NCI-H226 (cell line): ENCODE measurements around the gene FAM186B.

Experiments used
- DNase-seq: peaks from one replicate; pipeline ENCODE4 v3.0.0-alpha.2; 2015

The FAM186B gene

DNA sequence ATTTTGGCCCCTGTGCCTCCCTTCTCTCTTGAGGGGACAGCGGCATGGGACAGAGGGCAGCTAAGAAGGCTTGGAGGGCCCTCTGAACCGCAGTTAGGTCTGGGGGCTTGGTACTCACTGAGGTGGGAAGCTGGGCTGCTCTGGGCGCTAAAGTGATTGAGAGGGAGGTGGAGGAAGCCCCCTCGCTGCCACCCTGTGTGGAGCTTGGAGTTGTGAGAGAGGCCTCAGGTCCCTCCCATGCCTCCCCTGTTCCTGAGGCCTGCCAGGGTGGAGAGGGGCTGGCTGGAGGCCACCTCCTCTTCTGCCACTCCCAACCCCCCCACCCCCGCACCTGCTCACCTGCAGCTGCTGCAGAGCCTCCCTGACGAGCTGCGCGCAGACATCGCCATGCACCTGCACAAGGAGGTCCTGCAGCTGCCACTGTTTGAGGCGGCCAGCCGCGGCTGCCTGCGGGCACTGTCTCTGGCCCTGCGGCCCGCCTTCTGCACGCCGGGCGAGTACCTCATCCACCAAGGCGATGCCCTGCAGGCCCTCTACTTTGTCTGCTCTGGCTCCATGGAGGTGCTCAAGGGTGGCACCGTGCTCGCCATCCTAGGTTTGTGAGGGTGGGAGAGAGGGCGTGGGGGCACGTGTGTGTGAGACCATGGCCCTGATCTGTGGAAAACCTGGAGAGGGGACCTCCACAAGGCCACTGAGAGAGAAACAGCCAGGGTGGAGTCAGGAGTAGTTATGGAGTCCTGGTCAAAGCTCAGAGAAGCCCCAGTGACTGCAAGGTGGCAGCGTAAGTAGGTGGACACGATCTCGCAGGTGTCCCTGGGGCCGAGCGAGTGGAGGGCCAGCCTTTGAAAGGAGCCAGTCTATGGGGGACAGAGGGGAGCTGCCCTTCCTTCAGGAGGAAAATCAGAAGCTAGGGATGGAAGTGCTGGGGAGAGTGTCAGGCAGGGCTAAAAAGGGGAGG, 55.4 kb downstream of the FAM186B start:
- DNase-seq: no peak

DNA sequence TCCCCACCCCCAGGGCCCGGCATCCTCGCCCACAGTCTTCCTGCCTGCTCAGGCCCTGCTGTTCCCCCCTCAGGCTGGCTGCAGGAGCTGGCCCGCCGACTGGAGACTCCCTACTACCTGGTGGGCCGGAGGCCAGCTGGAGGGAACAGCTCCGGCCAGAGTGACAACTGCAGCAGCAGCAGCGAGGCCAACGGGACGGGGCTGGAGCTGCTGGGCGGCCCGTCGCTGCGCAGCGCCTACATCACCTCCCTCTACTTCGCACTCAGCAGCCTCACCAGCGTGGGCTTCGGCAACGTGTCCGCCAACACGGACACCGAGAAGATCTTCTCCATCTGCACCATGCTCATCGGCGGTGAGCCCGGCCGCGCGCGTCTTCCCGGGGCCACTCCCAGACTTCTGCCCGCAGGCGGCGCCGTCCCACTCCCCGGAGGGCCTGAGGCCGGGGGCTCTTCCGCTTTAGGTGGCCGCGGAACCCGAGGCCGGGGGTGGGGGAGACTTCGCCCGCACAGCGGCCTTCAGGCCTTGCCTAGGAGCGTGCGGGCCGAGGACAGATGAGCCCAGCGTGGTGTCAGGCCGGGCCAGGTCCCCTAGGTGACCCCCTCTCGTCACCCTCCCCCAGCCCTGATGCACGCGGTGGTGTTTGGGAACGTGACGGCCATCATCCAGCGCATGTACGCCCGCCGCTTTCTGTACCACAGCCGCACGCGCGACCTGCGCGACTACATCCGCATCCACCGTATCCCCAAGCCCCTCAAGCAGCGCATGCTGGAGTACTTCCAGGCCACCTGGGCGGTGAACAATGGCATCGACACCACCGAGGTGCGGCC, 56.4 kb downstream of the FAM186B start:
- no peak for DNase-seq

DNA sequence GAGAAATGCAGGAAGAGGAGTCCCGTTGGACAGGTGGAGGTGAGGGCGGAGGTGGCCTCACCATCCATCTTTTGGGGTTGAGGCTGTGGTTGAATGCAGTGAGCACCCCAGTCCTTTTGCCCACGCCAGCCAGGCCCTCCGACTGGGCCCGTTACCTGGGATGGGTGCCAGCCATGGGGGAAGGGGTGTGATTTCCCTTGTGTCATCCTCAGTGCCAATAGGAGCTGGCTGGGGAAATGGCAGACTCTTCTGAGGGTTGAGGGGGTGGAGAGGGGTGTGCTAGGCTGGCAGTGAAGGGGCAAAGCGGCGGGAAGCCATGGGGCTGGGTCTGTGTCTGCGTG, 57.0 kb downstream of the FAM186B start:
- no peak for DNase-seq

DNA sequence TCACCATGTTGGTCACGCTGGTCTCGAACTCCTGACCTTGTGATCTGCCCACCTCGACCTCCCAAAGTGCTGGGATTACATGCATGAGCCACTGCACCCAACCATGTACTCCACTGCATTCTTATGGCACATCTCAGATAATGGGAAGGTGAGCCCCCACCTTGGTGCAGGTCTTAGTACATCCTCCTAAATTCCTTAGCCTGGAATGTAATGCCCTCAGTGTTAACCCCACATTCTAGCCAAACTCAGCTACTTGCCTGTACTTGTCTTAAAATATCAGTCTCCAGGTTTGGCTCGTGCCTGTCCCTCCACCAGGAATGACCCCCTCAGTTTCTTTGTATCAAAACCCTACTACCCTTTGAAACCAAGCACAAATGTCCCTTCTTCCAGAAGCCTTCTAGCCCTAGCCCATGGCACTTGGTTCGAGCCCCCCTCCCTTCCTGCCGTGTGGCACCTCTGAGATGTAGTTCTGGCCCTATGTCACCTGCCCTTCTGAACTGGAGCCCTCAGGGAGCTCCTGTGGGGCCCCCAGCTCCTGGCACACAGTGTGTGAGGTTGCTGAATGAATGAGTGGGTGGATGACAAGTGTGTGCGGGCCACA, 58.2 kb downstream of the FAM186B start:
- no peak for DNase-seq

DNA sequence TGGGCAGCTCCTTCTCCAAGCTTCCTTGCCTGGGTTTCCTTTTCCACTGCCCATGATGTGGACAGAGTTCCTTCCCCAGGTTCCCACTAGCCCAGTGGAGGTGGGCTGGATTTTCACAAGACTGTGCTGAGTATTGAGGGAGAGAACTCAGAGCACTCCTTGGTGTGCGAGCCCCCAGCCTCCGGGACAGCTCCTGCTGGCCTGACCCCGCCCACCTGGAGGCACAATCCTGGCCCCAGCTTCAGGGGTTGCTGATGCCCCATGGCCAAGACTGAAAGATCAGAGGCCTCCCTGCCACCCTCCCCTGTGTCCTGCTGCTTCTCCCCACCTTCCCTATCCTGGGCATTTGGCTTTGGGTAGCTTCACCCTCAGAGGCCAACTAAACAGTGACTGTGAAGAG, 59.0 kb downstream of the FAM186B start:
- DNase-seq: no peak

DNA sequence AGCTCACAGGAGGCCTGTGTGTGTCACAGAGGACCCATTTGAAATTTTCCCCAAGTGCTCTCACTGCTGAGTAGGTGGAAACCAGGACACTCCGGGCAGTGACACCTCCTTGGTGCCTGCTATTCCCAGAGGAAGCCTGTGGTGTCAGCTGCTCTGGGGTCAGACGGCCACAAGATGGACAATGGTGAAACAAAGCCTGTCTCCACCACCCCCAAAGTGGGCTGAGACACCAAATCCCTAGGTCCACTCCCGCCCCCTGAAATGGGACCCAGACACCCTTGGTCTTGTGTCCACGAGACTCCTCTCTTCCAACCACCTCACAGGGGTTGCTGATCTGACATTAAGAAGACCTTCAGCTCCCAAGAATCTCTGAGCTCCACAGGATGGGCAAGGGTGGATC, 59.6 kb downstream of the FAM186B start:
- no peak for DNase-seq

DNA sequence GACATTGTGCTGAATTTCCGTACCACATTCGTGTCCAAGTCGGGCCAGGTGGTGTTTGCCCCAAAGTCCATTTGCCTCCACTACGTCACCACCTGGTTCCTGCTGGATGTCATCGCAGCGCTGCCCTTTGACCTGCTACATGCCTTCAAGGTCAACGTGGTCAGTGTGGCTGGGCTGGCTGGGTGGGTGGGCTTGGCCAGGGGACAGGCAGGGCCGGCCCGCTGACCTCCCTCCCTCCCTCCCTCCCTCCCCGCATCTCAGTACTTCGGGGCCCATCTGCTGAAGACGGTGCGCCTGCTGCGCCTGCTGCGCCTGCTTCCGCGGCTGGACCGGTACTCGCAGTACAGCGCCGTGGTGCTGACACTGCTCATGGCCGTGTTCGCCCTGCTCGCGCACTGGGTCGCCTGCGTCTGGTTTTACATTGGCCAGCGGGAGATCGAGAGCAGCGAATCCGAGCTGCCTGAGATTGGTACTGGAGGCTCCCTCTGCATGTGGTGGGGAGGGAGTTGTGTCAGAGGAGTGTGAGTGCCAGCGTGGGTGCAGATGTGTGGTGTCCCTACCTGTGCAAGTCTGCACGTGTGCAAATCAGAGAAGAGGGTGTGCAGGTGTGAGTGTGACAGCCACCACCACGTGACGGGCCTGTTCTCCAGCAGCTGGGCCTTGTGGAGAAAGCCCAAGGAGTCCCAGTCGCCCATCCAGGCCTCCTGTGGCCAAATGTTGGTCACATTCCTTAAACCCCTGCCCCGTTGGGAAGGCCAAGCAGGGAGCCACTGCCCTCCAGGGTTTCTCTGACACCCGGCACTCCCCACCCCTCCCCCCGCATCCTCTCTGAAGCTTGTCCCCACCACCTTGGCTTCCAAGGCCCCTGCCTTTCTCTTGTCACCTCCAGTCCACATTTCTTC, 61.3 kb downstream of the FAM186B start:
- no peak for DNase-seq

DNA sequence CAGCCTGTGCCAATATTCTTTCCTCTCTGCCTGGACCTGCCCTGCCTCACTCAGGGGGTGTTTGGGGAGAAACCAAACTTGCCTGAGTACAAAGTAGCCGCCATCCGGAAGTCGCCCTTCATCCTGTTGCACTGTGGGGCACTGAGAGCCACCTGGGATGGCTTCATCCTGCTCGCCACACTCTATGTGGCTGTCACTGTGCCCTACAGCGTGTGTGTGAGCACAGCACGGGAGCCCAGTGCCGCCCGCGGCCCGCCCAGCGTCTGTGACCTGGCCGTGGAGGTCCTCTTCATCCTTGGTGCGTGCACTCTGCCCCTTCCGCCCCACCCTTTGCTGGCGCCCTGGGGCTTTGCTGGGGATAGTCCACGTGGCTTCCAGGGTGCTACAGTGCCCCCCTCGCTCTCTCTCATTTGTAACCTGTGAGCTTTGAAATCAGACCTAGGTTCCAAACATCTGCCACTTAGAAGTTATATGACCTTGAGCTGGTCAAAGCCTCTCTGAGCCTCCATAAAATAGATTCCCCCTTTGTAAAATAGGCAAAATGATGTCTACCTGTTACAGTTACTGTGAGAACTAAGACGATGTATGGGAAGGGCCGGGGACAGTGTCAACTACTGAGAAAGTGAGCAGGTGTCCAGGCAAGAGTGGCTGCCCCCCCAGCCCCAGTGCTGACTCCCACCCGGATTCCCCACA, 62.1 kb downstream of the FAM186B start:
- DNase-seq: no peak

DNA sequence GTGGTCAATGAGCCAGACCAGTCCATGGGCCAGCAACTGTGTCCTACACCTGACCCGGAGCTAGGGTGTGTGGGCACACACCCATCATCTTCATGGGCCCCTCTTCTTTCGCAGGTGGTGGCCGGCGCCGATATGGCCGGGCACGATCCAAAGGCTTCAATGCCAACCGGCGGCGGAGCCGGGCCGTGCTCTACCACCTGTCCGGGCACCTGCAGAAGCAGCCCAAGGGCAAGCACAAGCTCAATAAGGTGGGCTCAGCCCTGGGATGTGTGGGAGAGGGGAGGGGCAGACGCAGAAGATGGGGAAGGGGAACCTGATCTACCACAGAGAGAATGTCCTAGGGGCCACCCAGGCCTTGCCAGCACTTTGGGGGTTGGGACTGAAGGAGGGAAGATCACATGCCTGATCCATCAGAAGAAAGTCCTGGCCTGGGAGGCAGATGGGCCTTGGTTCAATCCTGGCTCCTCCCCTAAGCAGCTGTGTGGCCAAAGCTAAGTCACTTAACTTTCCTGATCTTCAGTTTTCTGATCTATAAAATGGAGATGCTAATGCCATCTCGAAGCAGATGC, 62.8 kb downstream of the FAM186B start:
- DNase-seq: no peak

DNA sequence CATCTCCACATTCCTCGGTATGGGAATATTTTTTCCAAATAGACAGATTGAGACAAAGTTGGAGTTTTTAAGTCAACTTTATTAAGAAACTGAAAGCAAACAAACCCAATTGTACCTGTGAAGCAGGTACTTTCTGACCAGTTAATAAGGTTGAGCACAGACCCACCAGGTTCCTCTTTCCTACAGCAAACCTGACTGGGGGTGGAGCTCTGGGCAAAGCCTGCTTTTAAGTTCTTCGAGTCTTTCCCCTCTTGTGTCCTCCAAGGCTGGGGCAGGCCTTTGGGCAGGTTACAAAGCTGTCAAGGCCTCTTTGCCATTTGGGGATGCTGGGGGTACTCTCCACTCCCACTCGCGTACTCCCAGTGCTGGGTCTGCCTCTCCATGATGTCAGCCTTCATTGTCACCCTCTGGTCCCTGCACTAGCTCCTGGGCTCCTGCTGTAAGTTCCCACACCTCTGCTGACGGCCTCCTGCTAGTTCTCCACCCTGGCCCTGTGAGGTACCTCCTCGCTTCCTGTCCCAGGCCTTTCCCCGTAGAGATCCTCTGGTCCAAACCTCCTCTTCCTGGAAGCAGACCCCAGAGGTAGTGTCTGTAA, 63.4 kb downstream of the FAM186B start:
- no peak for DNase-seq

DNA sequence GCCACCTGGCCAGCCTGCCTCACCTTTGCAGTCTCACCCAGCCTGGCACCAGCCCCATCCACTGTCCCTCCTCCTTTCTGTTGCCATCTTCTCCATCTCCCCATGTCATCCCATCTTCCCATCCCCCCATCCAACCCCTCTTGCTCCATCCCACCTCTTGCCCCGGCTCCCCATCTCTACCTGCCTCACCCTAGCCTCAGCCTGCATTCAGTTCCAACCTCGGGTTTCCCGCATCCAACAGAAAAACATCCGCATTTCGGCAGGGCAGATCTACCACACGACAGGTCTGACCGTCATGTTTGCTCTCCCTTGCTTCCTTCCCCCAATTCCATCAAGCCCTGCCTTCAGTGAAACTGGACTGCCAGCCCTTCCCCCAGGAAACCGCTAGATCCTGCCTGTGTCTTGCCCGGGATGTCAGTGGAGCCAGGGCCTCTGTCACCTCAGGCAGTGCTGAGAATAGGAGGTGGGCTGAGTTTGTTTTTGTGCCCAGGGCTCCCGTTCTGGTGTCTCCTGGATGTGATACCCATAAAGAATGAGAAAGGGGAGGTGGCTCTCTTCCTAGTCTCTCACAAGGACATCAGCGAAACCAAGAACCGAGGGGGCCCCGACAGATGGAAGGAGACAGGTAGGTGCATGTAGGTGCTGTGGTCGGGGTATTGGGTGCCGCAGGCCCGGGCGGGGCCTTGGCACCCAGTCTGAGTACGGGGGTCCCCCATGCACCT, 64.1 kb downstream of the FAM186B start:
- no peak for DNase-seq

DNA sequence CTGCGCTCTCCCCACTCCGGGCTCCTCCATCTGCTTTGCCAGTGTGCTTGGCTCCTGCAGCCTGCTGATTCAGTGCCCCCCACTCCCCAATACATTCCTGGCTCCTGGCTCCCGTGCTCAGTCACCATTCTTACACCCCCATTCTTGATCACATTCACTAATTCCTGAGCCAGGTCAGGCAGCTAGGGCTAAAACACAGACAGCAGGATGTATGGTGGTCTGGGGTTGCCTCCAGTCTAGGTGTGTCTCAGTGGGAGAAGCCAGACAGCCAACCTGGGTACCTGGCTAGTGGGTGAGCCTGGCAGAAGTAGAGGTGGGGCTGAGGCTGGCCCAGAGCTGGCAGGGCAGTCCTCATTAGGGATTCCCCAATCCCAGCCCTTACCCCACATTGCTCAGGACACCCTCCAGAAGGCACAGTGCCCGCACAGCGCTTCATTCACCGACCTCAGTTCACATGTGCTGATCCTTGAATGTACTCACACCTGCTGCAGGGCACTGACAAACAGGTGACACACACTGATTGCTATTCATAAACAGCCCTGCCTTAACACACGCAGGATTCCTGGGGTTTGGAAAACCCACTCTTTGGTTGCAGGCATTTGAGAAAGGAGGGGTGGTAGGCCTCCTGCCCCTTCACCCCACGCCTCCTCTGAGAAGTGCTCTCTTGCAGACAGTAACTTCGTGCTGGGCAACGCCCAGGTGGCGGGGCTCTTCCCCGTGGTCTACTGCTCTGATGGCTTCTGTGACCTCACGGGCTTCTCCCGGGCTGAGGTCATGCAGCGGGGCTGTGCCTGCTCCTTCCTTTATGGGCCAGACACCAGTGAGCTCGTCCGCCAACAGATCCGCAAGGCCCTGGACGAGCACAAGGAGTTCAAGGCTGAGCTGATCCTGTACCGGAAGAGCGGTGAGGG, 65.0 kb downstream of the FAM186B start:
- DNase-seq: no peak

DNA sequence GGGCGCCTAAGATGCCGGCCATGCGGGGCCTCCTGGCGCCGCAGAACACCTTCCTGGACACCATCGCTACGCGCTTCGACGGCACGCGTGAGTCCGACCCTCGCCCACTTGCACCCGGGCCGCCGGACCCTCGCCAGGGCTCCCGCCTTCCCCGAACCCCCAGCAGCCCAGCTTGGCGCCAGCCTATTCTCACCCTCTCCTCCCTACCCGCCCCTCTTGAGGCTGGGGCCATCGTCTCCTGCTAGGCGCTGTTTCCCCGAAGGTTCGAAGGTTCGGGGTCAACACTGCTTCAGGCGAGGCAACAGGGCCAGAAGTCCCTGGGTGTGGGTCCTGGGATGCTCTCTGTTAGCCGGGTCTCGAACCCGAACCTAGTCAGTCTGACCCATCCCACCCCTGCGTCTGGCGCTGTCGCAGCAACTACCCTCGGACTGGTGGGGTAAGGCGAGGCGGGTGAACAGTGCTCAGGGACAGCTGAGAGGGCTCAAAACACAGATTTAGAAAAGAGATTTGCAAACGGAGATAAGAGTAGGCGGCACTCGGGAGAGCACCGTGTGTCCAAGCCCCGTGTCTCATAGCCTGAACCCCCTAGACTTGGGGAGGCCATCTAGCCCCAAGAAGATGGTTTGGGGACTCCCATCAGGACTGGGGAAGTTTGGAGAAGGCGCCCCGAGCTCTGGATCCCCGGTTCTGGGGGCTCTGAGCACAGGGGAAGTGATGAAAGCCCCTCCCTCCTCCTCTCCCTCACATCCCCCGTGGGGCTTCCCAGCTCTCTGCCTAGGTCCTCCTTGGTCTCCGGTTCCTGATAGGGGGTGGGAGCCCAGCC, 65.8 kb downstream of the FAM186B start:
- DNase-seq: no peak

DNA sequence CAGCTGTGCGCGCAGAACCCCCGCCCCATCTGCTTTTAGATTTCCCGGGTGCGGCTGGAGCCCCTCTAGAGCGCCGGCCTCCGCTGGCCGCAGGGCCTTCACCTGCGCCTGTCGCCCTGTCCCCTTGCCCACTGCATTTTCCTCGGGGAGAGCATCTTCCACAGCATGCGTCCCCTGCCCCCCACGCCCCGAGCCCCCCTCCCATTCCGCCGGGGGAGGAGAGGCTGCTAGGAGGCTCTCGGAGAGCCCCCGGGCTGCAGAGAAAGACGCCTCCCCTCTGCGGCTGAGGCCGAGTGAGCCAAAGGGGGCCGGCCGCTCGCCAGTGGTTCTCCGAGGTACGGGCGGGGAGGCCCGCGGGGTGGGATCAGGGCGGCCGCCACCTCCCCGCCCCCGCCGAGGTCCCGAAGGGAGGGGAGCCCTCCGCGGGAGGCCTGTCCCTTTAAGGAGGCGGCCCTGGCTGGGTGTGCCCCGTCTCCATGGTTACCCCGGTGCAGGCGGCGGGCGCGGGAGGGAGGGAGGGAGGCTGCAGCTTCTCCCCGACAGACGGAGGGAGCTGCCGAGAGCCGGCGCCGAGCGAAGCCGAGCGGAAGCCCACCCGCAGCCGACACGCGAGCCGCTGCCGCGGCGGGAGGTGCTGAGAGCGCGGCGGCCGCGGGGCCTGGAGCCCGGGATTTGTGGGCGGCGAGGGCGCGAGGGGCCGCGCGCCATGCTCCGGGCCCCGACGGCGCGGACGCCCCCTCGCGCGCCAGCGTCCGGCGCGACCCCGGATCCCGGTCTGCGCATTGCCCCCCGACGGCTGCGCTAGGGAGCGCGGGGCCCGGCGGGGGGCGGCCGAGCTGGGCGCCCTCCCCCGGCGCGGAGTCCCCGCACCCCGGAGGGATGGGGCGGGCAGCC, 66.7 kb downstream of the FAM186B start, which contains the start of gene KCNH3:
Gene KCNH3 (plus strand): TSS at position 521 of the 894 bp plus-strand sequence. CDS start 387 bp downstream, outside the sequence.
- peak; percentile 84 for DNase-seq

DNA sequence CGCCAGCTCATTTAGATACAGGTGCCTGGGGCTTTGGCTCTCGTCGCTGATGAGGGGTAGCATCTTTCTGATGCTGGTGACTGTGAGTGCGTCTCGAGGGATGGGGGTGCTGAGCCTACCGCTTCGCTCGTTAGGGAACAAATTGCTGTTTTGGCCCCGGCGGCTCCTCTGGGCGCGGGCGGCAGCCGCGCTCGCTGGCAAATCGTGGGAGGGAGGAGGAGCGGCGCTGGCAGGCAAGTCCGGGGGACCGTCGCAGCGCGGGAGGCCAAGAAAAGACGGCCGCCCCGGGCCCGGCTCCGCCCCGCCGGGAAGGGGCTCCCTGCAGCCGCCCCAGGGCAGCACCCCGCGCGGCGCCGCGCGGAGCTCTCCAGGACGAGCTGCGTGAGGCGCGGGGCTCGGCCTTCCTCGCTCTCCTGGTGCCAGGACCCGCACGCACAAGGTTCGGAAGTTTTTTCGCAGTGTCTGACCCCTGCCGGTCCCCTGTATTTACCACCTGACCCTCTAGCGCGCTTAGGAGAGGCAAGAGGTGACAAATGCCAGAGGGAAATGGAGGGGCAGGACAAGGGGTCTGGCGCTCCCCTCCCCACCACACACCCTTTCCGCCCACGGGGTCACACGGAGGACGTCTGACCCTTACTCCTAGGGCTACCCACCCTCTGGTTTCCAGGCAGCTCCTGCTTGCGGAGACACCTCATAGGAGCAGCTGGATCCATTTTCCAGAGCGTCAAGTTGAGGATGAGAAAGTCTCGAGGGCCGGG, 67.5 kb downstream of the FAM186B start:
- no peak for DNase-seq
